Astrocyte (in vitro differentiated cells and primary cell): Measurements from ENCODE around the gene OSMR. TPM values are rescaled to one million over a fixed set of nuclear protein-coding genes. Genes with fewer than 3 reads are reported as not detected.

Experiments
- DNase-seq: peaks from one replicate; pipeline ENCODE4 v3.0.0-alpha.2; 2010; ENCODE audit warnings: low read depth
- FAIRE-seq: peaks from 2 replicates; lab custom pipeline; 2011; peaks lifted over from hg19 to GRCh38; lab: Jason Lieb, UNC
- H2AFZ ChIP-seq: 2 replicates; pipeline ENCODE4 v1.6.0; 2012; ENCODE audit warnings: low read depth, low read length, inconsistent platforms
- H3K27ac ChIP-seq: 2 replicates; pipeline ENCODE4 v1.5.1; 2011; ENCODE audit warnings: low read depth, low read length, inconsistent platforms
- H3K27me3 ChIP-seq: 2 replicates; pipeline ENCODE4 v1.6.0; 2011; ENCODE audit warnings: low read length, inconsistent platforms; ENCODE audit not compliant: insufficient read depth
- H3K36me3 ChIP-seq: 2 replicates; pipeline ENCODE4 v1.5.1; 2011; ENCODE audit warnings: low read length, inconsistent platforms; ENCODE audit not compliant: insufficient read depth
- H3K4me1 ChIP-seq: 2 replicates; pipeline ENCODE4 v1.5.1; 2011; ENCODE audit warnings: low read length, inconsistent platforms; ENCODE audit not compliant: insufficient read depth
- H3K4me2 ChIP-seq: 2 replicates; pipeline ENCODE4 v1.6.0; 2012; ENCODE audit warnings: low read length, inconsistent platforms
- H3K4me3 ChIP-seq: 2 replicates; pipeline ENCODE4 v1.5.1; 2011; ENCODE audit warnings: low read depth, mild to moderate bottlenecking, low read length, inconsistent platforms; ENCODE audit not compliant: insufficient read depth
- H3K79me2 ChIP-seq: 2 replicates; pipeline ENCODE4 v1.6.0; 2012; ENCODE audit warnings: mild to moderate bottlenecking, low read length, inconsistent platforms; ENCODE audit not compliant: insufficient read depth
- H3K9ac ChIP-seq: 2 replicates; pipeline ENCODE4 v1.6.0; 2012; ENCODE audit warnings: mild to moderate bottlenecking, low read length, inconsistent platforms
- H3K9me3 ChIP-seq: 2 replicates; pipeline ENCODE4 v1.5.1; 2012; ENCODE audit warnings: low read depth, mild to moderate bottlenecking, low read length, inconsistent platforms; ENCODE audit not compliant: insufficient read depth
- H4K20me1 ChIP-seq: 2 replicates; pipeline ENCODE4 v1.6.0; 2012; ENCODE audit warnings: low read length, inconsistent platforms; ENCODE audit not compliant: insufficient read depth
- H3K27ac Mint-ChIP-seq: one replicate; pipeline ENCODE4 v1.8.0; 2021; ENCODE audit warnings: mild to moderate bottlenecking, mixed read lengths; ENCODE audit not compliant: unreplicated experiment
- H3K27me3 Mint-ChIP-seq: one replicate; pipeline ENCODE4 v1.8.0; 2021; ENCODE audit warnings: low read depth, mixed read lengths; ENCODE audit not compliant: unreplicated experiment
- H3K36me3 Mint-ChIP-seq: one replicate; pipeline ENCODE4 v1.8.0; 2021; ENCODE audit warnings: low read depth, mixed read lengths; ENCODE audit not compliant: unreplicated experiment
- H3K4me1 Mint-ChIP-seq: one replicate; pipeline ENCODE4 v1.8.0; 2021; ENCODE audit warnings: low read depth, mixed read lengths; ENCODE audit not compliant: unreplicated experiment
- H3K4me3 Mint-ChIP-seq: one replicate; pipeline ENCODE4 v1.8.0; 2021; ENCODE audit warnings: mild to moderate bottlenecking, moderate library complexity, mixed read lengths; ENCODE audit not compliant: unreplicated experiment
- H3K9me3 Mint-ChIP-seq: one replicate; pipeline ENCODE4 v1.8.0; 2021; ENCODE audit warnings: mild to moderate bottlenecking, mixed read lengths; ENCODE audit not compliant: unreplicated experiment
- CTCF ChIP-seq: IDR thresholded peaks from 2 replicates; pipeline ENCODE4 v1.5.1; 2011; ENCODE audit warnings: low read depth, mild to moderate bottlenecking, inconsistent platforms, low read length, moderate library complexity; ENCODE audit not compliant: insufficient read depth
- EZH2 ChIP-seq: IDR thresholded peaks from 2 replicates; pipeline ENCODE4 v1.6.1; 2012; ENCODE audit warnings: mild to moderate bottlenecking, low read length, inconsistent platforms; ENCODE audit not compliant: insufficient read depth
- total RNA-seq: library from RNA; stranded (reverse); gene quantifications from 2 replicates; pipeline ENCODE4 v1.2.1, GENCODE V29; 2021

The OSMR gene
- total RNA-seq, 1 donor from 2014 or later = 38.6 TPM

- Histone ChIP-seq H3K36me3 (peaks cover 15% of the 10 kb centered on the region), H3K79me2 (peaks cover 53% of the 10 kb centered on the region), H2AFZ (no peak overlapping the region), H3K4me2 (peak overlapping the region; percentile 68), H4K20me1 (peaks cover 9% of the 10 kb centered on the region), H3K27me3 (no peaks in the 10 kb centered on the region), H3K9ac (peak overlapping the region; percentile 60), H3K9me3 (no peaks in the 10 kb centered on the region), H3K27ac (peak overlapping the region; percentile 96), H3K4me1 (peaks cover 41% of the 10 kb centered on the region), H3K4me3 (no peak overlapping the region)
- TF ChIP-seq EZH2 (no peak), CTCF (no peak)
- Mint-ChIP-seq H3K36me3 (peaks cover 4% of the 10 kb centered on the region), H3K27ac (peak overlapping the region; percentile 82), H3K27me3 (no peaks in the 10 kb centered on the region), H3K4me1 (peaks cover 36% of the 10 kb centered on the region), H3K9me3 (no peaks in the 10 kb centered on the region), H3K4me3 (peak overlapping the region; percentile 34)
- peak; percentile 63 for DNase-seq
- FAIRE-seq = no peak
These were observed 25.3 kb downstream of the OSMR start for GRCh38 chr5:38871058-38871605.

GRCh38 chr5:38871790-38872551 is 26.2 kb downstream of the OSMR start:
- Histone ChIP-seq H3K27ac (peak overlapping the region; percentile 96), H3K79me2 (peaks cover 44% of the 10 kb centered on the region)

GRCh38 chr5:38872826-38873225 is 27.0 kb downstream of the OSMR start:
- H3K27ac Mint-ChIP-seq = peak overlapping the region; percentile 93
- FAIRE-seq = no peak

More at GRCh38 chr5:38871790-38872551, 26.2 kb downstream of the OSMR start:
- TF ChIP-seq EZH2 = no peak
- no peak overlapping the region for H2AFZ ChIP-seq
- Mint-ChIP-seq H3K27me3 (no peaks in the 10 kb centered on the region), H3K4me3 (no peak overlapping the region), H3K9me3 (no peaks in the 10 kb centered on the region), H3K4me1 (peaks cover 33% of the 10 kb centered on the region), H3K36me3 (peaks cover 5% of the 10 kb centered on the region), H3K27ac (peak overlapping the region; percentile 98)
- no peak overlapping the region for H3K4me3 ChIP-seq
- DNase-seq (peak; percentile 99), FAIRE-seq (peak; percentile 96)
- peaks cover 24% of the 10 kb centered on the region for H3K36me3 ChIP-seq
- H3K4me1 ChIP-seq = peaks cover 34% of the 10 kb centered on the region
- no peaks in the 10 kb centered on the region for H3K9me3 ChIP-seq
- peak overlapping the region; percentile 68 for H3K4me2 ChIP-seq
- peak overlapping the region; percentile 65 for H3K9ac ChIP-seq
- peaks cover 1% of the 10 kb centered on the region for H4K20me1 ChIP-seq
- no peaks in the 10 kb centered on the region for H3K27me3 ChIP-seq

More at GRCh38 chr5:38872826-38873225, 27.0 kb downstream of the OSMR start:
- Histone ChIP-seq H3K4me1 (peaks cover 29% of the 10 kb centered on the region), H3K79me2 (peaks cover 41% of the 10 kb centered on the region), H4K20me1 (no peaks in the 10 kb centered on the region), H3K4me3 (no peak overlapping the region), H3K36me3 (peaks cover 32% of the 10 kb centered on the region), H3K27ac (peak overlapping the region; percentile 96), H3K27me3 (no peaks in the 10 kb centered on the region), H2AFZ (no peak overlapping the region), H3K4me2 (peak overlapping the region; percentile 21), H3K9me3 (no peaks in the 10 kb centered on the region), H3K9ac (peak overlapping the region; percentile 39)
- no peaks in the 10 kb centered on the region for H3K9me3 Mint-ChIP-seq
- TF ChIP-seq CTCF = no peak
- TF ChIP-seq EZH2 = no peak
- H3K27me3 Mint-ChIP-seq = no peaks in the 10 kb centered on the region
- DNase-seq = peak; percentile 16
- H3K36me3 Mint-ChIP-seq = peaks cover 10% of the 10 kb centered on the region
- H3K4me1 Mint-ChIP-seq = peaks cover 29% of the 10 kb centered on the region
- peak overlapping the region; percentile 67 for H3K4me3 Mint-ChIP-seq
